Measurements from ENCODE around the gene MAP3K13.

- TF ChIP-seq CTCF (IDR thresholded peaks at IDR 0.05 in 8 of 11, conservative IDR thresholded peaks at IDR 0.05 in 3 of 11) (no peak), POLR2A (IDR thresholded peaks at IDR 0.05) (no peak)
These were observed 140.6 kb downstream of the MAP3K13 start for GRCh38 chr3:185503521-185503920.
